HG02970 (cell line): Measurements from ENCODE around the gene MYOG.

Source experiments
- ATAC-seq: cut with Tn5 transposase; IDR thresholded peaks from one replicate; pipeline ENCODE4 v1.9.1; 2021; ENCODE audit warnings: mild to moderate bottlenecking, moderate library complexity, moderate number of reproducible peaks; ENCODE audit not compliant: unreplicated experiment, low FRiP score

Gene MYOG

GRCh38 chr1:203117611-203118575 lies 32.1 kb upstream of the MYOG start:
- ATAC-seq, result no peak

DNA sequence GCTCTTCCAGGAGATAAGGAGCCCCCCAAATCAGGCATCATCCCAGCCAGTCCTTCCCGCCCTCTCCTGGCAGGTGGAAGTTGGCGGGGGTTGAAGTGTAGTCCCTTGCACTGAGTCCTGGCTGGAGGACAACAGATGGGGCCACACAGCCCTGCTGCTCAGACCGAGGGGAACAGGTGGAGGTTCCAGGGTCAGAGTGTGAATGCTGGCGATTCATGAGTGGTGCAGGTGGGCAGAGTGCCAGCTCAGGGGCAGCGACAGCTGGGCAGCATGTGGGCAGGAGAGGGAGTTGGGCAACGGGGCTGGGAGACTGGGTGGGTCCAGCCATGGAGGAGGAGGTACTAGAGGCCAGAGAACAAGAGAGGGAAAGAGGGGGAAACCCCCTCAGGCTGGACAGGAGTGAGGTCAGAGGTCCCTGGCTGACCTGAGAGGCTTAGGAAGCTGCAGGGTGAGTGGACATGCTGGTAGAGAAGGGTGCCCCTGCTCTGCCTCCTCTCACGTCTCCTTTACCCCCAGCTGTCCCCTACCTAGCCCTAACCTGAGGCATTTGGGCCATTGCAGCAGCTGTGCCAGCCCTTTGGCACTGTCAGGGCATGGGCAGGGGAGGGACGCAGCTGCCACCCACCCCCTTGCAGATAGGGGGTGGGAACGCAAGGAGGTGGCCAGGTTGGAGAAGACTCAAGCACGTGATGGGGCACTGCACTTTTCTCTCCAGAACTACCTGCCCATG lies 30.4 kb upstream of the MYOG start:
- ATAC-seq, result no peak

DNA sequence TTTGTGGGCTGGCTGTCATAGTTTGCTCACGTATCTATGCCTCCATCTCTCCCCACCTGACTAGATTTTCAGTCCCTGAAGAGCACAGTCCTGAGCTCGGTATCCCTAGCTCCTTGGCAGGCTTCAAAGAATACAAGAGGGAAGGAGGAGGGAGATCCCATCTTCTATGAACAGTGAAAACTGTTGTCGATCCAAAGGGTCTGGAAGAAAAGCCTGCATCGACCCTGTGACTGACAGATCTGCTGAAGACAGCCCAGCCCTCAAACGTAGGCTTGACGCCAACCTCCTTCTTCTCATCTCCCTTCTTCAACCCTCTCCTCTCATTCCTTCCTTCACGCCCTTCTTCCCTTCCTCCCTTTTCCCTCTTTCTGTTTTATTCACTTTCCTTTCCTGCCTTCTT lies 28.4 kb upstream of the MYOG start:
- ATAC-seq, result no peak

- no peak for ATAC-seq
These were observed 27.5 kb upstream of the MYOG start for GRCh38 chr1:203113308-203113707.

- no peak for ATAC-seq
These were observed 26.7 kb upstream of the MYOG start for GRCh38 chr1:203112475-203112874.

- no peak for ATAC-seq
These were observed 19.1 kb upstream of the MYOG start for GRCh38 chr1:203104789-203105390.

- no peak for ATAC-seq
These were observed 18.1 kb upstream of the MYOG start for GRCh38 chr1:203103829-203104495.

DNA sequence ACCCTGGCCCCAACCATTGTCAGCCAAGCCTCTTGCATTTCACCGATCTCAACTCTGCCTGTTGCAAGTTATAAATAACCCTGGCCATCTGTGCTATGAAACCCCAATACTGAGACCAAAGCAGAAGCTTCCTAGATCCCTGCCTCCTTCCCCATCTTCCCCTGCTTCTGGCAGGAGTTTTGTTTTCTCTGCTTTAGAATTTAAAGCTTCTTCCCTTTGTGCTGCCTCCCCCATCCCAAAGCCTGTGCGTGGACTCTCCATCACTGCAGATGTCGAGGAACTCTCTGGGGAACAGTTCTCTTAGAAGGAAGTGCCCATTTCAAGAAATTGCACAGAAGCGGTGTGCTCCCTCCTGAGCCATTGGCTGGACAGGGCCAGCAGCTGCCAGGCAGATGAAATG lies 17.4 kb upstream of the MYOG start:
- no peak for ATAC-seq

- no peak for ATAC-seq
These were observed 16.2 kb upstream of the MYOG start for GRCh38 chr1:203101813-203102634.

DNA sequence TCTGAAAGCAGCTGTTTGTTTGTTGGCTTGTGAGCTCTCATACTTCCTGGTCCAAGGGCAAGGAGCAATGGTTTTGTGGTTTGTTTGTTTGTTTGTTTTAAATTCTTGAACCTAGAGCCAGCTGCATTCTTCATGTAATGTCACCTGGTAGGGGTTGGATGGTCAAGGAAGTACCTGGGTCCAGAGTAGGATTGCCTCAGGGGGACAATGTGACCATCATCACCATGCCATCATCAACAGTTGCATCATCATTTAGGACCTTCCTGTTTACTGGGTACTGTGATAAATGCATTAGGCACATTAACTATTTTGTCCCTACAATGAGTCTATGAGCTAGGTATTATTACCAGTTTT lies 14.7 kb upstream of the MYOG start:
- no peak for ATAC-seq

GRCh38 chr1:203099805-203100515 lies 14.1 kb upstream of the MYOG start:
- ATAC-seq, result no peak

- ATAC-seq, result no peak
These were observed 13.2 kb upstream of the MYOG start for GRCh38 chr1:203098914-203099520.

DNA sequence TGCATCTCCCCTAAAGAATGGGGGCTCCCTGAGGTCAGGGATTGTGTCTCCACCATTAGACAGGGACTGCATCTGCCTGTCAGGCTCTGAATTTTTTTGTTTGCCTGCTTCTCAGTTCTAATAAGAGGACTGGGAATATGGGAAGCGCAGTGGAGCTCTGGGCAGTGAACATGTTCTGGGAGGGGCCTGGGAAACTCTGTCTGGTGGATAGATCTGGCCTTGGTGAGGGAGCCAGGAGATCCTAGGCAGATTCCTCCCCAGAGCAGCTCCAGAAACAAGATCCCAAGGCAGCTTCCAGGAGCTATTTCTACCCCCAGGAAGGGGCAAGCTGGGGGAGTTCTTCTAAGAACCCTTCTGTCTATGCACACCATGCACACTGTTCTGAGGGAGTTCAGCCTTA lies 12.6 kb upstream of the MYOG start:
- ATAC-seq, result no peak

- no peak for ATAC-seq
These were observed 11.2 kb upstream of the MYOG start for GRCh38 chr1:203097001-203097400.

DNA sequence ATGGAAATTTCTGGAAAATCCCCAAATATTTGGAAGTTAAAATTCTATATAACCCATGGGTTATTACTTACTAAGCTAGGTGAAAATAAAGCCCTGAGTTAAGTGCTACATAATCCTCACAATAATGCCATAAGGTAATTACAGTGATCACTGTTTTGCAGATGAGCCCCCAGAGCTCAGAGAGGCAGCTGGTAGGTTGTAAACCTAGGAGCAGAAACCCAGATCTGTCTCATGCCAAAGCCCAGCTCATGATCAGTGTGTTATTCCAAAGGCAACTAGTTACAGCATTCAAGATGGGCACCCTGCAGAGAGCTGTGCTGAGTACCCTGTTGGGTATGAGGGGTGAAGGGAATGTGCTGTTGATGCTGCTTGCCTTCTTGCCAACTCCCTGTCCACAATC lies 10.8 kb upstream of the MYOG start:
- ATAC-seq, result no peak

DNA sequence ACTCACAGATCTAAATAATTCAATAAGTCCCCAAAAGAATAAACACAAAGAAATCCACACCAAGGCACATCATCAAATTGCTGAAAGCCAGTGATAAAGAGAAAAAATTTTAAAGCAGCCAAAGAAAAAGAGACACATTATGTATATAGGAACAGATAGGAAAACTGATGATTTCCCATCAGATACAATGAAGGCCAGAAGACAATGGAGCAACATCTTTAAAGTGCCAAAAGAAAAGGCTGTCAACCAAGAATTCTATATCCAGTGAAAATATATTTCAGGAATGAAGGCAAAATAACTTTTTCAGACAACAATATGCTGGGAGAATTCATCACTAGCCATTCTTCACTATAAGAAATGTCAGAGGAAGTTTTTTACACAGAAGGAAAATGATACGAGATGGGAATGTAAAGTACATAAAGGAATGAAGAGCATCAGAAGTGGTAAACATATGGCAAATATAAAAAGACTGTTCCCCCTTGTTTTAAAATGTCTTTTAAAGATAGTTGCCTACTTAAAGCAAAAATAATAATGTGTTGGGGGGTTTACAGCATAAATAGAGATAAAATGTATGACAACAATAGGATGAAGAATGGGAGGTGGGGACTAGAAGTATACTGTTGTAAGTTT lies 9.4 kb upstream of the MYOG start:
- ATAC-seq, result no peak

- ATAC-seq, result no peak
These were observed 8.1 kb upstream of the MYOG start for GRCh38 chr1:203093754-203094410.

DNA sequence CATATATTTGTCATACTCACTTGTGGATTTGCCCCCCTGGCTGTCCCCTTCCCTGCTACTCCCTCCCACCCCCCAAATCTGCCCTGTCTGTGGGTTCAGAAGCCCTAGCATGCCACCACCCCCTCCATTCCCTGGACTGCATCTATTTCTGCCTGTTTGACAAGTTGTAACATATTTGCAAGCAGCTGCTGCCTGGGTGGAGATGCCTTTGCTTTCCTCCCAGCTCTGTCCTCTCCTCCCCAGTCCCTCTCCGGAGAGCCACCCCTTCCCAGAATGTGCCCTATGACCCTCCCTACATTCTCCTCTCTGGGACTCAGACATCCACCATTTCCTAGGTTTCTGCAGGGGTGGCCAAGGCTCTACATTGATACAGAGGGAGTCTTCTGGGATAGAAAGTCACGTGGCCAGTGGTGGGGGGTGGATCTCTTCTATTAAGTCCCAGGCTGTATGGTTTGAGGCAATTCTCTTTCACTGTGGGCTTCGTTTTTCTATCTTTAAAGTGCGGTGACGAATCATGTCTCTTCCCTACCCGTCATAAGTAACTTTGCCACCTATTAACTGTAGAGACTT lies 6.0 kb upstream of the MYOG start:
- ATAC-seq, result no peak
